Bone marrow (tissue), 2 donors: ENCODE data around the gene APOB.

Experiments
- DNase-seq, 2 donors: peaks; one replicate each; lab custom pipeline; 2025; lab: John Stamatoyannopoulos, UW

Gene APOB

GRCh38 chr2:21017748-21018276, 26.1 kb downstream of the APOB start:
- no peak for DNase-seq

- DNase-seq, result no peak
Measured at GRCh38 chr2:21015281-21015645, 28.6 kb downstream of the APOB start.

- DNase-seq, result no peak
Measured at GRCh38 chr2:21014364-21015280, 29.3 kb downstream of the APOB start.

- DNase-seq, result no peak
Measured at GRCh38 chr2:21013043-21013816, 30.6 kb downstream of the APOB start.

GRCh38 chr2:21012557-21012937, 31.3 kb downstream of the APOB start:
- no peak for DNase-seq

GRCh38 chr2:21011876-21012556, 31.9 kb downstream of the APOB start:
- no peak for DNase-seq

- no peak for DNase-seq
Measured at GRCh38 chr2:21011453-21011852, 32.4 kb downstream of the APOB start.

- no peak for DNase-seq
Measured at GRCh38 chr2:21010813-21011439, 32.9 kb downstream of the APOB start.

GRCh38 chr2:21009662-21010225, 34.1 kb downstream of the APOB start:
- DNase-seq, result no peak

- DNase-seq, result no peak
Measured at GRCh38 chr2:21008790-21009661, 34.8 kb downstream of the APOB start.

GRCh38 chr2:21008014-21008789, 35.7 kb downstream of the APOB start:
- DNase-seq, result no peak

- DNase-seq, result no peak
Measured at GRCh38 chr2:21007129-21008013, 36.5 kb downstream of the APOB start.

- no peak for DNase-seq
Measured at GRCh38 chr2:21006423-21007128, 37.3 kb downstream of the APOB start.

GRCh38 chr2:21005700-21006422, 38.0 kb downstream of the APOB start:
- no peak for DNase-seq

- no peak for DNase-seq
Measured at GRCh38 chr2:21005111-21005699, 38.7 kb downstream of the APOB start.

- DNase-seq, result no peak
Measured at GRCh38 chr2:21004181-21004572, 39.7 kb downstream of the APOB start.

GRCh38 chr2:21003572-21004180, 40.2 kb downstream of the APOB start:
- no peak for DNase-seq
